Measurements from ENCODE around the gene GRIA4.
"Not testable (repeated sequence)": the region's sequence is repeated elsewhere in the genome, so short reads cannot be mapped to it uniquely, and the experiment has no call there.

GRIA4 gene

GRCh38 chr11:105868762-105869285 lies 259.0 kb downstream of the GRIA4 start:
- DNase-seq: no peak

DNA sequence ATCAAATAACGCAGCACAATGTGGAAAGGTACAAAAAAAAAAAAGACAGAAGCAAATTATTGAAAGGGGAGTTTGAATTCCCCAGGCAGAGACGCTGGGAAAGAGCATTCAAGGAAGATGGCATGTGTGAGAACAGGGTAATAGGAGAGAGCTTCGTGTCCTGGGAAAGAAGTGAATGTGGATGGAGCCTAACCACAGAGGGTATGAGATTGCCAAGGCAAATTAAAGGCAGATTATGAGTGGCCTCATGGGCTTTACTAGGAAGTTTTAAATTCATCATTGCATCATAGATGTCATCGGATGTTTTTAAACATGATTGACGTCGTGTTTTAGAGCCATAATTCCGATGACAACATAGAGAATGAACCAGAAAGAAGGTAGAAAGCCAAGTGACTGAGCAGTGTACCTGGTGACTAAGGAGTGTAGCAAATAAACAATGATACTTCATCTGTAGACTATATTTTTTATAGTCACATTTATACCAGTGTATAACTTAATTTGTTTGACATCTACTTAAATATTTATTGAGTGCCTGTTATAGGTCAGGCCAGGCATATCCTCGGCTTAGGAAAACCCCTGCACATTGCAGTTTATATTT lies 260.7 kb downstream of the GRIA4 start:
- no peak for DNase-seq

- no peak for DNase-seq
Observed at GRCh38 chr11:105878510-105878909, 268.6 kb downstream of the GRIA4 start.

GRCh38 chr11:105878927-105879326 lies 269.1 kb downstream of the GRIA4 start:
- DNase-seq: not testable (repeated sequence)

- no peak for DNase-seq
Observed at GRCh38 chr11:105881027-105881426, 271.2 kb downstream of the GRIA4 start.

DNA sequence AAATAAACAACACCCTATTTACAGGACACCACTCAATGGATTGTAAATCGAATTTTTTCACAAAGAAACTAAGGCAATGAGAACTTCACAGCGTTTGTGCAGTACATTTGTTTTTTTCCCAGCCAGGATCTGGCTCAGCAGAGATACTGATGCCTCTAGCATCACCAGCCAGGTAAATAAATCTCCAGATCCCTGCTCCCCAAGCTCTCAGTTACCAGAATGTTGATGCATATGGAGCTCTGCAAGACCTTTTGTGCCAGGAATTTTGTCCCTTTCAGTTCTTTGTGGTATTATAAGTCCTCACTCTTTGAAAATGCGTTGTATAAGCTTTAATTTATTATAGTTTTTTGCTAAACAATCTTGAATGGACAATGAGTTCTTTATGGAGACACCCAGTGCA lies 274.6 kb downstream of the GRIA4 start:
- no peak for DNase-seq

GRCh38 chr11:105891685-105892084 lies 281.8 kb downstream of the GRIA4 start:
- no peak for DNase-seq

- DNase-seq: no peak
Observed at GRCh38 chr11:105897161-105897560, 287.3 kb downstream of the GRIA4 start.

- no peak for DNase-seq
Observed at GRCh38 chr11:105899772-105900171, 289.9 kb downstream of the GRIA4 start.

DNA sequence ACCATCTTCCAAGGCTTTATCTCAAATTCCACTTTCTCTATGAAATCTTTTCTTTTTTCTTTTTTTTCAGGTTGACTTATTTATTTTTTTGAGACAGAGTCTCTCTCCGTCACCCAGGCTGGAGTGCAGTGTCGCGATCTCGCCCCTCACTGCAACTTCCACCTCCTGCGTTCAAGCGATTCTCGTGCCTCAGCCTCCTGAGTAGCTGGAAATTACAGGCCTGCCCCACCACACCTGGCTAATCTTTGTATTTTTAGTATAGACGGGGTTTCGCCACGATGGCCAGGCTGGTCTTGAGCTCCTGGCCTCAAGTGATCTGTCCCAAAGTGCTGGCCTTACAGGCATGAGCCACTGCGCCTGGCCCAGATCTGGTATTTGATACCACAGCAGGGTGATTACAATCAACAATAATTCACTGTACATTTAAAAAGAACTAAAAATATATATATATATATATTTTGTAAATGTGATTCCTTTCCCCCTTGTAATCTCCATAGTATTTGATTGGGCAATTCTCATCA lies 290.7 kb downstream of the GRIA4 start:
- no peak for DNase-seq

- DNase-seq: no peak
Observed at GRCh38 chr11:105903113-105903512, 293.2 kb downstream of the GRIA4 start.

- no peak for DNase-seq
Observed at GRCh38 chr11:105906517-105906916, 296.6 kb downstream of the GRIA4 start.

- DNase-seq: no peak
Observed at GRCh38 chr11:105907319-105907718, 297.4 kb downstream of the GRIA4 start.

DNA sequence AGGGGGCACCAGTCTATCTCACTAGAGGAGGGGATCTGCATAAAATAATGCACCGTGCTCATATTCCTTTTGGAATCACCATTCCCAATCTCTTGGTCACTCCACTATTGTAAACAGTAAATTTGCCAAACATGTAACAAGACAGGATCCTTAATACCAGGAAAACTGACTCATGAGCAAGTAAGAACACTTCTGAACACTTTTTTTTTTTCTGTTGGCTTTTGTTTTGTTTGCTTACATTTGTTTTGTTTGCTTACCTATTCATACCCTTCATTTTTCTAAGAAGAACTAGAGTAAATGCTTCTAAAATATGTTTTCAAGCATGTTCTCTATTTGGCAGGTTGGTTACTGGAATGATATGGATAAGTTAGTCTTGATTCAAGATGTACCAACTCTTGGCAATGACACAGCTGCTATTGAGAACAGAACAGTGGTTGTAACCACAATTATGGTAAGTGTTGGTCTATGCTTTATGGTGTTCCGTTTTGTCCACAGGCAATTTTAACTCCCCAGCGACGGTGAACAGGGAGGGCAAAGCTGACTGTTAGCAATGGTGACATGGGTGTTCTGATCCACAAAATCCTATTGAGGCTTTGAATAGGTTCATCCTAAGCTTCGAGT lies 300.3 kb downstream of the GRIA4 start:
- no peak for DNase-seq

DNA sequence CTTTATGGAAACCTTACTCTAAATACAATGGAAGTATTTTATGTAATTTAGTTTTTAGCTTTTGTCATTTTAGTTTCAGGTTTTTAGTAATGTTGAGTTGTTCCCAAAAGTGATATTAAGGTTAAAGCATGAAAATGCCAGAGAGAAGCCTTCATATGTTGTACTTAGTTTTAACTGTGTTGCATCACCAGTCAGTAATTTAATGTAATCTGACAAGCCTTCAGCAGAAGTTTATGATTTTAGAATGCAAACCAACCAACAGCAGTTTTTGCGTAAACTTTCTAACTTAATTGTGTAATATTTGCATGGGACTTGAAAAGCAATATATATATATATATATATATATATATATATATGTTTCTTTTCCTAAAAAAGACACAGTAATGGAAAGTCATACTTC lies 301.6 kb downstream of the GRIA4 start:
- DNase-seq: no peak

DNA sequence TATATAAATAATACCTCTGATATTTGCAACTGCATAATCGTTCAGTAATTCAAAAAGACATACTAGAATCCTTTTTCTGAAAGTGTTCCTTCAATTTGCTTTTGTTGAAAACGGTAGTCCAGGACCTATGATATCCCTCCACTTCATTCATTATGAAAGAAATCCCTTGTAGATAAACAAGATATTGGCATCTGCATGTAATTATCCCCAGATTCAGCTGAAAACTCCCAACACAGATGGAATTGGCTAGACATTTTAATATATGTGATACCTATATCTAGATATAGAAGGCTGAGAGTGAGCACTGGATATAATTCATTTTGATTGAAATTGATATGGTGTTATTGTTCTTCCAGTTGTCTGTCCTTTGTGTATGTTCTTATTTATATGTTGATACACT lies 302.8 kb downstream of the GRIA4 start:
- DNase-seq: no peak

GRCh38 chr11:105915021-105915420 lies 305.1 kb downstream of the GRIA4 start:
- DNase-seq: no peak

GRCh38 chr11:105918039-105918438 lies 308.2 kb downstream of the GRIA4 start:
- DNase-seq: no peak

- DNase-seq: no peak
Observed at GRCh38 chr11:105918600-105918999, 308.7 kb downstream of the GRIA4 start.

DNA sequence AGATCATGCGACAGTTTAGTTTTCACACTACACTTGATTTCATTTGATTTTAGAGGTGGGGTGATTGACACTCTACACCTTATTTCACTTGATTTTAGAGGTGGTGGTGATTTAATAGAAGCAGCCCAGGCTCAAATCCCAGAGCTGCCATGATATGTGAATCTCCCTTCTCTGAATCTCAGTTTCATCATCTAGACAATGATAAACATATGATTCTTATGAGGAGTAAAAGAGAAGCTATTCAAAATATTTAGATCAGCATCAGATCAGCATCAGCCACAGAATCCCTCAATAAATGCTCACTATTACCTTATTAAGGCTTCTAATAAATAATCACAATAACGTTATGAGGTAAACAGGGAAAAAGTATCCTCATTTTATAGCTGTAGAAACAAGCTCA lies 313.4 kb downstream of the GRIA4 start:
- no peak for DNase-seq

DNA sequence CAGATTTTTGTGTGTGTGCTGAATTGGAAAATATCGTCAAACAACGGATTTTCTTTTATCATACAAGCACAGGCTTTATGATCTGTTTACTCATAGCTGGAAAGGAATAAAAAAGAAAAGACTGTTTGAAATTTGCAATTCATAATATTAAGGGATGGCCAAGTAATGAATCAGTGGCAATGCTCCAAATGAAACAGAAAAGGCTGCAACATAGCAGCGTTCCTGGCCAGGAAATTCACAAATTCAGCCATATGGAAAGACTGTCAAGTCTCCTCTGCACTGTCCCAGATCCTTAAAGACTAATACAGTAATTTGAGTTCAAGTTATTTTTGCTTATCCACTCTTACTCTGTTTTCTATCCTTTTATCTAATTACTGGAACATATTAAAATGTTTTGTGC lies 313.9 kb downstream of the GRIA4 start:
- DNase-seq: no peak

GRCh38 chr11:105929084-105929955 lies 319.4 kb downstream of the GRIA4 start:
- no peak for DNase-seq

- no peak for DNase-seq
Observed at GRCh38 chr11:105933695-105934094, 323.8 kb downstream of the GRIA4 start.

GRCh38 chr11:105935791-105936190 lies 325.9 kb downstream of the GRIA4 start:
- DNase-seq: no peak
